WERI-Rb-1 (cell line): ENCODE data around the gene TLNRD1.
A peak's percentile ranks its signal among the peaks of the same experiment; 100 is the strongest.

ENCODE experiments used
- DNase-seq: peaks from one replicate; pipeline ENCODE4 v3.0.0-alpha.2; 2020
- H3K27ac ChIP-seq: fragments of 250-450 bp; sonication (Bioruptor Pico); 2 replicates; pipeline ENCODE4 v1.5.1; 2020; ENCODE audit warnings: mild to moderate bottlenecking, moderate library complexity
- H3K27me3 ChIP-seq: fragments of 250-450 bp; sonication (Bioruptor Pico); 2 replicates; pipeline ENCODE4 v1.5.1; 2021; ENCODE audit warnings: mild to moderate bottlenecking, low read depth, moderate library complexity; ENCODE audit not compliant: insufficient read depth, severe bottlenecking
- H3K36me3 ChIP-seq: fragments of 250-450 bp; sonication (Bioruptor Pico); 2 replicates; pipeline ENCODE4 v1.5.1; 2020; ENCODE audit warnings: mild to moderate bottlenecking, moderate library complexity
- H3K4me3 ChIP-seq: 2 replicates; pipeline ENCODE4 v1.5.1; 2011; ENCODE audit warnings: low read depth, mild to moderate bottlenecking, control low read depth, low read length
- H3K9me3 ChIP-seq: fragments of 250-450 bp; sonication (Bioruptor Pico); 2 replicates; pipeline ENCODE4 v1.5.1; 2021; ENCODE audit warnings: mild to moderate bottlenecking, moderate library complexity; ENCODE audit not compliant: severe bottlenecking
- CTCF ChIP-seq: IDR thresholded peaks from 2 replicates; pipeline ENCODE4 v1.5.1; 2011; ENCODE audit warnings: low read depth, mild to moderate bottlenecking, control low read depth, inconsistent platforms, low read length

TLNRD1 gene

GRCh38 chr15:80982205-80982604 is 18.5 kb upstream of the TLNRD1 start:
- no peak overlapping the region for H3K27ac ChIP-seq
- no peaks in the 10 kb centered on the region for H3K27me3 ChIP-seq
- no peaks in the 10 kb centered on the region for H3K9me3 ChIP-seq
- peaks cover 54% of the 10 kb centered on the region for H3K36me3 ChIP-seq
- H3K4me3 ChIP-seq: no peak overlapping the region
- no peak for TF ChIP-seq CTCF
- DNase-seq: no peak

DNA sequence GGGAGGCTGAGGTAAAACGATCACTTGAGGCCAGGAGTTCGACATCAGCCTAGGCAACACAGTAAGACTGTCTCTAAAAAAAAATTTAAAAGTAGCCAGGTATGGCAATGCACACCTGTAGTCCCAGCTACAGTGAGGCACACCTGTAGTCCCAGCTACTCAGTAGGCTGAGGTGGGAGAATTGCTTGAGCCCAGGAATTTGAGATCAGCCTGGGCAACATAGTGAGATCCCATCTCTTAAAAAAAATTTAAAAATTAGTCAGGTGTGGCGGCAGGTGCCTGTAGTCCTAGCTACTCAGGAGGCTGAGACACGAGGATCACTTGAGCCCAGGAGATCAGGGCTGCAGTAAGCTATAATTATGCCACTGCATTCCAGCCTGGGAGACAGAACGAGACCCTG is 17.9 kb upstream of the TLNRD1 start:
- H3K27ac ChIP-seq: no peak overlapping the region

GRCh38 chr15:80984856-80985255 is 15.9 kb upstream of the TLNRD1 start:
- Histone ChIP-seq H3K27me3 (no peaks in the 10 kb centered on the region), H3K36me3 (peaks cover 33% of the 10 kb centered on the region), H3K9me3 (no peaks in the 10 kb centered on the region), H3K4me3 (no peak overlapping the region), H3K27ac (no peak overlapping the region)
- DNase-seq: no peak
- no peak for TF ChIP-seq CTCF

More for the DNA sequence above, 17.9 kb upstream of the TLNRD1 start:
- no peaks in the 10 kb centered on the region for H3K27me3 ChIP-seq
- no peak for DNase-seq
- no peak for TF ChIP-seq CTCF
- H3K9me3 ChIP-seq: no peaks in the 10 kb centered on the region
- H3K36me3 ChIP-seq: peaks cover 51% of the 10 kb centered on the region
- no peak overlapping the region for H3K4me3 ChIP-seq

- no peak overlapping the region for H3K4me3 ChIP-seq
- no peaks in the 10 kb centered on the region for H3K27me3 ChIP-seq
- no peaks in the 10 kb centered on the region for H3K9me3 ChIP-seq
- peaks cover 26% of the 10 kb centered on the region for H3K36me3 ChIP-seq
- H3K27ac ChIP-seq: no peak overlapping the region
- DNase-seq: no peak
- TF ChIP-seq CTCF: no peak
These were observed 14.7 kb upstream of the TLNRD1 start for GRCh38 chr15:80985981-80986380.

DNA sequence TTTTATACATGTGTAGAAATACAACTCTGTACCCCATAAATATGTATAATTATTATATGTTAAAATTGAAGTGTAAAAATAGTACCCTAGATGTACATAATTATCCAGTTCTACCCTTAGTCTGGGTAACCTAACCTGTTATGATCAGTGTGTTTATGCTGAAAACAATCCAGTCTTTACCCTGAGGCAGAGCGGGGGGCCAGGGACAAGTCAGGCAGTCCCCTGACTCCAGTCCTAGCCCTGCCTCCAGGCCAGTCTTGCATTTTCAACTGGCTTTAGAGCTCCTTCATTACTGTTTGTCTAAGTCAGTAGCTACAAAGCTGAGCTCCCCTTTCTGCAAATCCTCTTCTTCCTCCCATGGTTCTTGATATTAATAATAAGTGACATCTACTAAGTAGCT is 14.2 kb upstream of the TLNRD1 start:
- Histone ChIP-seq H3K36me3 (peaks cover 24% of the 10 kb centered on the region), H3K27ac (no peak overlapping the region), H3K4me3 (no peak overlapping the region), H3K9me3 (no peaks in the 10 kb centered on the region), H3K27me3 (no peaks in the 10 kb centered on the region)
- DNase-seq: no peak
- no peak for TF ChIP-seq CTCF

- TF ChIP-seq CTCF: no peak
- Histone ChIP-seq H3K27ac (no peak overlapping the region), H3K27me3 (no peaks in the 10 kb centered on the region)
These were observed 12.5 kb upstream of the TLNRD1 start for GRCh38 chr15:80988148-80988796.

More at GRCh38 chr15:80988148-80988796, 12.5 kb upstream of the TLNRD1 start:
- Histone ChIP-seq H3K9me3 (no peaks in the 10 kb centered on the region), H3K4me3 (peak overlapping the region; percentile 79), H3K36me3 (peaks cover 12% of the 10 kb centered on the region)
- no peak for DNase-seq
